SKM-1 (cell line): ENCODE measurements around the gene SRCIN1.

Experiments used
- DNase-seq: peaks from one replicate; lab custom pipeline; 2025; ENCODE audit not compliant: unreplicated experiment; lab: John Stamatoyannopoulos, UW

The SRCIN1 gene

GRCh38 chr17:38617967-38618760 is 12.4 kb upstream of the SRCIN1 start:
- DNase-seq: no peak

GRCh38 chr17:38617074-38617860 is 11.5 kb upstream of the SRCIN1 start:
- no peak for DNase-seq

DNA sequence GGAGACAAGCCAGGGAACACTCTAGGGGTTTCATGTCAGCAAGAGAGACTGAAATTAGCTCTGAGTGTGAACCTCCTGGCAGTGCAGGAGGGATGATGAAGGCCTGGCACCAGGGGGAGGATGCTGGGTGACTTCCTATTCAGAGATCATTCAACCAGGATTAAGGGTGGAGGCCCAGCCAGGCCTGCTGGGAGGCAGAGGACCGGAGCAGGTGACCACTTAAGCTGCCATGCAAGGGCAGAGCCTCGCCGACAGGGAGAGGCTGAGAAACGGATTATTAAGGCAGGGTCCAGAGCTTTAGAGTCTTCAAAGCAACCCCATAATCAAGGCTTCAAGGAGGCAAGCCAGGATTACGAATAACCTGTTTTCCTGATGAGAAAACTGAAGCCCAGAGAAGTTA is 10.6 kb upstream of the SRCIN1 start:
- DNase-seq: no peak

- no peak for DNase-seq
These were observed 8.4 kb upstream of the SRCIN1 start for GRCh38 chr17:38613981-38614779.

- DNase-seq: no peak
These were observed 7.8 kb upstream of the SRCIN1 start for GRCh38 chr17:38613525-38613980.

- DNase-seq: no peak
These were observed 6.2 kb upstream of the SRCIN1 start for GRCh38 chr17:38611872-38612376.

DNA sequence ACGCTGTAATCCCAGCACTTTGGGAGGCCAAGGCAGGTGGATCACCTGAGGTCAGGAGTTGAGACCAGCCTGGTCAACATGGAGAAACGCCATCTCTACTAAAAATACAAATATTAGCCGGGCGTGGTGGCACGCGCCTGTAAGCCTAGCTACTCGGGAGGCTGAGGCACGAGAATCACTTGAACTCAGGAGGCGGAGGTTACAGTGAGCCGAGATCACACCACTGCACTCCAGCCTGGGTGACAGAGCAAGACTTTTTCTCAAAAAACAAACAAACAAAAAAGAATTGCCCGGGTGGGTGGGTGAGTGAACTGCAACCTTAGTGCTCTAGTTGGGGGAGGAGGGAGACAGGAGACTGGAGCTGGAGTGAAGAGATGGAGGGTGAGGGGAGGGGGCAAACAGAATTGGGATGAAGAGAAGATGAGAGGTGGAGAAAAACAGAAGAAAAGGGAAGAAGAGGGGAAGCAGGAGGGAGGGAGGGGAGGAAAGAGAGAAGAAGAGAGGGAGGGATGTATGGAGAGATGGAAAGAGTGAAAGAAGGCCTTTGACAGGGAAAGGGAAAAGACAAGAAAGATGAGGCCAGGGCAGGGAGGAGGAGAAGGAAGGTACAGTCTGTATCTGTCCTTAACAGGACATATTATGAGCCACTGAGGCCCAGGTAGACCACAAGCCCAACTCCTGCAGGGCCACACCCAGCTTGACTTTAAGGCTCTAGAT is 5.5 kb upstream of the SRCIN1 start:
- no peak for DNase-seq

DNA sequence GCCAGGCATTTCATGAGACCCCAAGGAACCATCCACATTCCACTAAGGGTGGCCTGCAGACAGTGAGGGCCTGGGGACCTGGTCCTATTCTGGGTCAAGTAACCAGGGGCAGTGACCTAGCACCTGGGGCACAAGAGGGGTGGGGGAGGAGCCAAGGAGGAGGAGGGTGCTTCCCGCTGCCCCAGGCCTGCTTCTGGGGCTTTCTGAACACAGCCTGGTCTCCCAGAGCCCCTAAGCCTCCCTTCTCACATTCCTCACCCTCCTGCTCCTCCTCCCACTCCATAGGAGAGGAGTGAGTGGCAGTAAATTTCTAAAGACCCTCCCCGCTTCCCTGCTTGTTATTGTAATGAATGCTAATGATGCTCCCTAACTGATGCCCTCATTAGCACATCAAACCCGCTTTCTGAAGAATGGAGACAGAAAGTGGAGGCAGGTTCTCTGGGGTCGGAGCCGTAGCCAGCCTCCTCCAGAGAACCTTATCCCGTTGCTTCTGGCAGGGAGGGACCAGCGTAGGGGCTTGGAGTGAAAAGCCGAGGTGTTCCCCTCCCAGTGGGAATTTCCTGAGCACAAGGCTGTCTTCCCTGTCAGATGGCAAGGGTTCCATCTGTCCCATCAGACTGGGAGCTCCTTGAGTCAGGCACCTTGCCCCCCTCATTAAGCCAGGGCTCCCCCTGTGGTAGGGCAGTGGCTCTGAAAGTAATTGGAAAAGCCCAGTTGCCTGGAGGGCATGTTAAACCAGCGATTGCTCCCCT is 3.7 kb upstream of the SRCIN1 start:
- no peak for DNase-seq

- no peak for DNase-seq
These were observed 2.9 kb upstream of the SRCIN1 start for GRCh38 chr17:38608648-38609047.

GRCh38 chr17:38606646-38607611 is 1.2 kb upstream of the SRCIN1 start:
- DNase-seq: no peak

- no peak for DNase-seq
These were observed 326 bp downstream of the SRCIN1 start for GRCh38 chr17:38605411-38605840.

- DNase-seq: no peak
These were observed 1.0 kb downstream of the SRCIN1 start for GRCh38 chr17:38604479-38605403.

- no peak for DNase-seq
These were observed 1.8 kb downstream of the SRCIN1 start for GRCh38 chr17:38603786-38604478.

GRCh38 chr17:38602956-38603785 is 2.6 kb downstream of the SRCIN1 start:
- no peak for DNase-seq

- no peak for DNase-seq
These were observed 3.3 kb downstream of the SRCIN1 start for GRCh38 chr17:38602453-38602852.
